Sciatic nerve (tissue), 2 donors: ENCODE data around the gene KLK2. TPM values are rescaled to one million over a fixed set of nuclear protein-coding genes. Genes with fewer than 3 reads are reported as not detected.
"Not testable (repeated sequence)": the region's sequence is repeated elsewhere in the genome, so short reads cannot be mapped to it uniquely, and the experiment has no call there.

Source experiments
- ATAC-seq: fragments of 200-7000 bp; cut with Tn5 transposase; one replicate; pipeline ENCODE4 v1.9.1; 2020; ENCODE audit warnings: mild to moderate bottlenecking, moderate library complexity
- DNase-seq: peaks from one replicate; pipeline ENCODE4 v3.0.0-alpha.2; 2020; ENCODE audit warnings: low spot score
- intact Hi-C: fragments of 100-400 bp; cut with DNase I; formaldehyde crosslinking; loops from one replicate; pipeline ENCODE4 v1.14.2; 2022
- total RNA-seq: library from RNA; stranded (reverse); fragmentation: NEBNext Ultra II Directional; extraction: Animal tissue kit (Norgen Biotek cat#: 25700); gene quantifications from one replicate; pipeline ENCODE4 v1.2.1, GENCODE V29; 2021
- donor health status: DM: no; HTN: no; CAD: no.
- donor health status: DM: no; HTN: no; CAD: no.

The KLK2 gene
- total RNA-seq, 1 donor from 2014 or later, result not detected

- peak; percentile 91 for ATAC-seq
- intact Hi-C loops, result no loop called here
- no peak for DNase-seq
Measured at GRCh38 chr19:50889638-50890037, 16.4 kb downstream of the KLK2 start.

DNA sequence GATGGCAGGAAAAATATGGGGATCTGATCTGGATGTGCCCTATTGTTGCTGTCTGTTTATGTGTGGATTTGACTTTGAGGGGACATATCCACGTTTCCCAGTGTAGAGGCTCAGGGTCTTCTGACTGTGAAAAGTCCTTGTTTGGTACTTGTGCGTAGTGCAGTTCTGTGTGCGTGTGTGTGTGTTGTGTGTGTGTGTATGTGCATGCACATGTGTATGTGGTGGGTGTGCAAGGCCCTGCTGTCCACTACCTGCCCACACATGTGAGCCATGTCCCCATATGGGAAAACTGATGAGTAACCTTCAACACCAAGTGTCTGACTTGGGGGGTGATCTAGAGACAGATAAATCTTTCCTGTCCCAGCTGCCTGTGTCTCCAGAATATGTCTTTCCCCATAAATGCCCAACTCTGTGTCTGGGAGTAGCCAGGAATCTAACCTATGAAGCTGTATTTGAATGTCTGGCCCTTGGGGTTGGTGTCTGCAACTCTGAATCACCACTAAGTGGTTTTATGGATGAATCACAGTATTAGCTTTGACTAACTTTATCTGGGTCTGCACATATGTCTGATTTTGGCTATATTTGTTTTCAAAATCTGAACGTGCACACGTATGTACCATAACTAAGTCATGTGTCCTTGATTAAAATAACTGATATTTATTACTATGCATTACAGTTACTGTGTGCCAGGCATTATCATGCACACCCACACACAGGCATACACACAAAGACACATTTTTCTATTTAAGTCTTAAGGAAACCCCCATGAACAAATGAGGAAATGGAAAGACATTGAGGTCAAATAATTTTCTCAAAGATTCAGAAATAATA is 17.4 kb downstream of the KLK2 start:
- DNase-seq (no peak), ATAC-seq (no peak)
- intact Hi-C loops, result no loop called here

DNA sequence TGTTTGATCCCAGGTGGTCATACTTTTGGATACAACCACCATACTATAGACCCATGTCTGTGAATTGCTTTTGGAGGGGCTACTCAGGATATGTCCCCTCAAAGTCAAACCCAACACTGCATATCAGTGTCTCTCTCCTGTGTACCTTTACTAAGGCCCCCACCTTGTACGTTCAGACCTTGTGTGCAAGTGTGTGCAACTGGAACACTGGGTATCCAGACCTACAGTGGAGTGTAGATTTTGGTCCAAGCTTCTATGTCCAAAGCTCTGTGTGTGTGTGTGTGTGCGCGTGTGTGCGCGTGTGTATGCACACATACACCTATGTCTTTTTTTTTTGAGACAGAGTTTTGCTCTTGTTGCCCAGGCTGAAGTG is 18.0 kb downstream of the KLK2 start:
- no peak for DNase-seq
- intact Hi-C loops, result no loop called here
- no peak for ATAC-seq

- ATAC-seq (no peak), DNase-seq (no peak)
- intact Hi-C loops, result no loop called here
Measured at GRCh38 chr19:50893047-50893736, 20.0 kb downstream of the KLK2 start.

DNA sequence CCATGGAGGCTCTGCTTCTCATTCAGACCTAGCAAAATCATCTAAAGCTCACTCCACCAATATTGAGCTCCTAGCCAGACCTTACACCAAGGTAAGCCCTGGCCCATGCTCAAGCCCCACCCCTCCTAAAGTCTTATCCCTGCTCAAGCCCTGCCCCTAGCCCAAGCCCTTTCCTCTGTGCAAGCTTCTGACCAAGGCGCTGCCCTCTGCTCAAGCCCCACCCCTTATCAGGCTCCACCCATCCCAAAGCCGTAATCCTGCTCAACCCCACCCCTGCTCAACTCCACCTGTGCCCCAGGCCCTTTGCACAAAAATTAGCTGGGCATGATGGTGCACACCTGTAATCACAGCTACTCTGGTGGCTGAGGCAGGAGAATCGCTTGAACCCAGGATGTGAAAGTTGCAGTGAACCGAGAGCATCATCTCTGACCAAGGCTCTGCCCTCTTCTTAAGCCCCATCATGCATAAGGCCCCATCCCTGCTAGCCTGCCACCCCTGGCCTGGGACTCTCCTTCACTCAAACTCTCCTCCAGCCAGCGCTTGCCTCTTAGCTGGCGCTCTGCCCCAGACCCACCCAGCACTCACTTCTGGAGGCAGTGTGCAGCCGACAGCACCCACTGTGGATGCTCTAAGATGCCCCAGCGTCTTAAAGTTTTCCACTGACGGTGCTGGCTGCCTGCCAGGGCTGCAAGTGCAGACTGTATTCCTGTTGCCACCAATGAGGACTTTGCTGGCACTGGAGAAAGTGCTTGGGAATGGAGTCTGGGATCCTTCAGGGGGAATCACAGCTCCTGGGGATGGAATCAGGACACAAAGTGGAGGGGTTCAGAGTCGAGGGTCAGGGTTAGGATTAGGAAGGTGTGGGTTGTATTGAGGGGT is 21.5 kb downstream of the KLK2 start:
- ATAC-seq (no peak), DNase-seq (no peak)
- intact Hi-C loops, result no loop called here

GRCh38 chr19:50896089-50896590 is 22.9 kb downstream of the KLK2 start:
- intact Hi-C loops, DNase-seq, ATAC-seq: not testable (repeated sequence)

- DNase-seq (no peak), ATAC-seq (no peak)
- intact Hi-C loops, result no loop called here
Measured at GRCh38 chr19:50896591-50897190, 23.5 kb downstream of the KLK2 start.

- no peak for DNase-seq
- ATAC-seq, result no peak
- intact Hi-C loops, result no loop called here
Measured at GRCh38 chr19:50897191-50897607, 24.0 kb downstream of the KLK2 start.

GRCh38 chr19:50897612-50898011 is 24.4 kb downstream of the KLK2 start:
- intact Hi-C loops, result no loop called here
- DNase-seq (no peak), ATAC-seq (no peak)

- DNase-seq (no peak), ATAC-seq (no peak)
- intact Hi-C loops, result no loop called here
Measured at GRCh38 chr19:50898018-50898417, 24.8 kb downstream of the KLK2 start.

GRCh38 chr19:50899569-50899968 is 26.3 kb downstream of the KLK2 start:
- intact Hi-C loops, result no loop called here

DNA sequence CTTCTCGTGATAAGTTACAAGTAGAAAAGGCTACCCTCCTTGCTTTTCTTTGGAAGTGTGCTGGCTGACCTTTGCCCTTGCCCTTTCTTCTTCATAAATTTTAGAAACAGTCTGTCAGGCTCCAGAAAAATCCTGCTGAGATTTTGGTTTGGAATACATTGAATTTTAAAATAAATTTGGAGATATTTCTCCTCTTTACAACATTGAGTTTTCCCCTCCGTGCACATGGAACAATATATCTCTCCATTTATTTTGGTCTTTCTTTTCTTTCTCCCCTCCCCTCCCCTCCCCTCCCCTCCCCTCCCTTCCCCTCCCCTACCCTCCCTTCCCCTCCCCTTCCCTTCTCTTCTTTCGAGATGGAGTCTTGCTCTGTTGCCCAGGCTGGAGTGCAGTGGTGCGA is 29.4 kb downstream of the KLK2 start:
- DNase-seq (no peak), ATAC-seq (no peak)
- intact Hi-C loops, result no loop called here

More at GRCh38 chr19:50899569-50899968, 26.3 kb downstream of the KLK2 start:
- DNase-seq (no peak), ATAC-seq (no peak)

GRCh38 chr19:50906217-50906616 is 33.0 kb downstream of the KLK2 start:
- intact Hi-C loops, result no loop called here
- ATAC-seq (no peak), DNase-seq (no peak)

DNA sequence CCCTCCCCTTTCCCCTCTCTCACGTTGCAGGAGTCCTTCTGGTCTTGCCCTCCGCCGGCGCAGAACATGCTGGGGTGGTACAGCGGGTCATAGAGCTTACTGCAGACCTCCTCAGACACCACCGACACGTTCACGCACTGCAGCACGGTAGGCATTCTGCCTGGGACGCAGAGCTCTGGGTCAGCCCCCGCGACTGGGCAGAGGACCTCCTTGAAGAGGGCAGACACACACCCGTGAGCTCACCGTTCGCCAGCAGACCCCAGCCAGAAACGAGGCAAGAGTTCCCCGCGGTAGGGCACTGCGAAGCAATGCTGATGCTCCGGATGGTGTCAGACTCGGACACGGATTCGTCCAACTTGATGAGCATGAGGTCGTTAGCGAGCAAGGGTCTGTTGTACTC is 35.1 kb downstream of the KLK2 start:
- intact Hi-C loops, result no loop called here
- no peak for ATAC-seq
- DNase-seq, result no peak

GRCh38 chr19:50909240-50910070 is 36.2 kb downstream of the KLK2 start:
- ATAC-seq (peak; percentile 94), DNase-seq (peak; percentile 80)
- intact Hi-C loops, result no loop called here

- intact Hi-C loops, result no loop called here
- ATAC-seq (no peak), DNase-seq (no peak)
Measured at GRCh38 chr19:50910722-50911121, 37.5 kb downstream of the KLK2 start.

GRCh38 chr19:50911206-50912101 is 38.2 kb downstream of the KLK2 start, which contains the start of gene KLK4:
KLK4 (minus strand) TSS chr19:50911395; CDS start chr19:50910738, 657 bp downstream.
- DNase-seq, result no peak
- no peak for ATAC-seq
- intact Hi-C loops, result no loop called here
